T-helper 2 cell treated with Interferon-gamma antibody and Interleukin-4, amounts not matched to agents 100 ng/mL and 5 ng/mL, for 36 hours (primary cell): Measurements from ENCODE around the gene ZFP69. TPM values are rescaled to one million over a fixed set of nuclear protein-coding genes. Genes with fewer than 3 reads are reported as not detected.
"Not testable (repeated sequence)": the region's sequence is repeated elsewhere in the genome, so short reads cannot be mapped to it uniquely, and the experiment has no call there.

ENCODE experiments used
- intact Hi-C: fragments of 100-400 bp; cut with micrococcal nuclease; formaldehyde crosslinking; loops from one replicate; pipeline ENCODE4 v1.15.1; 2023
- total RNA-seq: library from RNA; stranded (reverse); gene quantifications from 2 replicates; pipeline ENCODE4 v1.2.3, GENCODE V29; 2022

The ZFP69 gene
- total RNA-seq, result 4.1 and 4.7 TPM in 2 replicates

GRCh38 chr1:40476924-40477677, at the start of gene ZFP69:
Gene ZFP69 (plus strand): TSS chr1:40477290. CDS start chr1:40479362, 2,072 bp downstream.
- intact Hi-C loops, result loop anchor here (1.0 to 2.0 kb wide), 3 partner anchors 26 to 54 kb away; partner anchors contain the start of genes EXO5, ZFP69B and ZNF684

DNA sequence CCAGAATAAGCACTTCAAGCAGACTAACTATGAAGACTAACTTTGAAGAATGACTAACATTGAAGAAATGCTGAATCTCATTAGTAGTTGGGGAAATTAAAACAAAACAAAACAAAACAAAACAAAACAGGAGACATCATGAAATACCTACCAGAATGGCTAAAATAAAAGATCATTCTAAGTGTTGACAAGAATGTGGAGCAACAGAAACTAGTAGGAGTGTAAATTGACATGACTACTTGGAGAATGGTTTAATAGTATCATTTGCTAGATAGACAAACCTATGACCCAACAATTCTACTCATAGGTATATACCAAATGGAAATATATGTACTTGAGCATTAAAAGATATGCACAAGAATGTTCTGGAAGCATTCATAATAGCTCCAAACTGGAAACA, 45.7 kb upstream of the ZFP69 start:
- intact Hi-C loops, result no loop called here

DNA sequence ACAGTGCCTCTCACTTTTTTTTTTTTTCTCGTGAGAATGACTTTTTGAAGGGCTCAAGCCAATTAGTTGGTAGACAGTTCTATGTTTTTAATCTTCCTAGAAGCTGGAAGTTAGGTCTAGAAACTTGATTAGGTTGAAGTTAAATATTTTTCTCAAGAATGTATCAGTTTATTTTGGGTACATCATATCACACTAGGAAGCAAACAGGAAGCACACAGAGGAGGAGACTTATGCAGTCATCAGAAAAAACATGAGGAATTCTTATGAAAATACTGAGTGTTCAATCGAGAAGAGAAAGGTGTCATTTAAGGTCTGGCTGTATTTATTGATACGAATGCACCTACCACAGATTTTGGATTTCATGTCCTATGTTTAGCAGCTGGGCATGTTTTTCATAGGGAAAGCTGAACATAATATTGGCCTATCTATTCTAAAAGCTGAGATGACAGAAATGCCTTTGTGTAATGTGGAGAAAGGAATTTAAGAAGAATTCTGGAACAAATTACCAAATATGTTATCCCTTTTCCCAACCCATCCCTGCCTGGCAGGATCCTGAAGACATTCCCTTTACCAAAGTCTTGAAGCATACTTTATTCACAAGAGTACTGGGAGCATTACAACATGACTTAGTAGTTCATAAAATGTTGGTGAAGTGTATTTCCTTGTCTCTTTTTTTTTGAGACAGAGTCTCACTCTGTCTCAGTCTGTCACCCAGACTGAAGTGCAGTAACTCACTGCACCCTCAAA, 44.3 kb upstream of the ZFP69 start:
- intact Hi-C loops, result no loop called here

GRCh38 chr1:40435471-40435870, 41.6 kb upstream of the ZFP69 start:
- intact Hi-C loops, result no loop called here

GRCh38 chr1:40435876-40436275, 41.2 kb upstream of the ZFP69 start:
- intact Hi-C loops, result no loop called here

- intact Hi-C loops, result no loop called here
Measured at GRCh38 chr1:40438391-40439015, 38.6 kb upstream of the ZFP69 start.

GRCh38 chr1:40439247-40439646, 37.8 kb upstream of the ZFP69 start:
- intact Hi-C loops, result no loop called here

GRCh38 chr1:40449684-40450494, 27.2 kb upstream of the ZFP69 start, which contains the start of gene ZFP69B:
Gene ZFP69B (plus strand): TSS chr1:40450476. CDS start chr1:40450962, 486 bp downstream.
- intact Hi-C loops, result loop anchor here (1.0 to 2.0 kb wide), 3 partner anchors 27 to 81 kb away; partner anchors contain the start of genes EXO5, ZFP69 and ZNF684

DNA sequence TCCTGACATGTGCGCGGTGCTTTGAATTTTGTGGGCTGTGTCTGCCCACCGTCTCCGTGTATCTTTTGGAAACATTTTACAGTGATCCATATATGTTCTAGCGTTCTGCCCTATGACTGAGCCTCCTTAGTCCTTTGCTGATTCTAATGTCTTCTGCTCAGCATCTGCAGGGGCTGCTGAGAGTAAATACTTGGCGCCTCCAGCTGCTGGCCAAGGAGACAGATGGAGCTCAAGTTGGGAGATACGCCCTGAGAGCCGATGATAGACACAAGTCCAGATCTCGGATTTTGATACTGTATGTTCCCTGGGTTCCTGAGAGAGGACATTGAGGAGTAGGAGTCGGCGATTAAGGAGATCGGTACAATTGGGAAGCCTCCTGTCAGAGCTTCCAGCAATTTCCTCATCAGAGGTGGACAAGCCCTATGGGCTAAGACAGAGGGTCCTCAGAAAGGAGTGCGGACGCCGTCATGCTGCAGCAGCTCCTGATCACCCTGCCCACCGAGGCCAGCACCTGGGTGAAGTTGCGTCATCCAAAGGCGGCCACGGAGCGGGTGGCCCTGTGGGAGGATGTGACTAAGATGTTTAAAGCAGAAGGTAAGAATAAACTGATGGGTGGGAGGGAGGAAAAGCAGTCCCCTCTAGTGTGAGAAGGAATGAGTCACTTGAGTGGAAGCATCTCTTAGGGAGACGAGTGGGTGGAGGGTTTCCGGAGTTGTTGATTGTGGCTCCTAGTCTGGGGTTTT, 26.4 kb upstream of the ZFP69 start:
- intact Hi-C loops, result loop anchor here (1.0 to 2.0 kb wide), 3 partner anchors 26 to 81 kb away; partner anchors contain the start of genes EXO5, ZFP69 and ZNF684

GRCh38 chr1:40451238-40451585, 25.9 kb upstream of the ZFP69 start:
- intact Hi-C loops, result loop anchor here (2.0 kb wide), 2 partner anchors 26 to 58 kb away; partner anchors contain the start of genes EXO5 and ZFP69

DNA sequence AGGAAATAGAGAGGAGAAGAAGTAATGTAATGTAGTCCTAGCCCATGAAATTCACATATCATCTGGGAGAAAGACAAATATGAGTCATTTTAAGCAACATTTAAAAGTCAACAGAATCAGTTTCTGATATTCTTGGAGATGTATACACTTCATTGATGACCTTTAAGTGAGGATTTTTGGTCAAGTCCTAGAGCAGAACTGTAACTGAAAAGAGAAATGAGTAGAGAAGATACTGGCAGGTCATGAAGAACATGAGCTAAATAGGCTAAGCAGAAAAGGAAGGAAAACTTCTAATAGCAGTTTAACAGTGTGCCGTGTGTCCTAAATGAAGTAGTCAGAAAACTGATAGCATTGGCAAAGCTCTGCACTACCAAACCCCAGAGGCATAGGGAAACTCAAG, 22.2 kb upstream of the ZFP69 start:
- intact Hi-C loops, result no loop called here

DNA sequence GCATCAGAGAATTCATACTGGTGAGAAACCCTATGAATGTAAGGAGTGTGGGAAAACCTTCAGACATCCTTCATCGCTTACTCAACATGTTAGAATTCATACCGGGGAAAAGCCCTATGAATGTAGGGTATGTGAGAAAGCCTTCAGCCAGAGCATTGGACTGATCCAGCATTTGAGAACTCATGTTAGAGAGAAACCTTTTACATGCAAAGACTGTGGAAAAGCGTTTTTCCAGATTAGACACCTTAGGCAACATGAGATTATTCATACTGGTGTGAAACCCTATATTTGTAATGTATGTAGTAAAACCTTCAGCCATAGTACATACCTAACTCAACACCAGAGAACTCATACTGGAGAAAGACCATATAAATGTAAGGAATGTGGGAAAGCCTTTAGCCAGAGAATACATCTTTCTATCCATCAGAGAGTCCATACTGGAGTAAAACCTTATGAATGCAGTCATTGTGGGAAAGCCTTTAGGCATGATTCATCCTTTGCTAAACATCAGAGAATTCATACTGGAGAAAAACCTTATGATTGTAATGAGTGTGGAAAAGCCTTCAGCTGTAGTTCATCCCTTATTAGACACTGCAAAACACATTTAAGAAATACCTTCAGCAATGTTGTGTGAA, 14.0 kb upstream of the ZFP69 start:
- intact Hi-C loops, result no loop called here

- intact Hi-C loops, result no loop called here
Measured at GRCh38 chr1:40469327-40469726, 7.8 kb upstream of the ZFP69 start.

GRCh38 chr1:40475268-40475667, 1.8 kb upstream of the ZFP69 start:
- intact Hi-C loops, result no loop called here

DNA sequence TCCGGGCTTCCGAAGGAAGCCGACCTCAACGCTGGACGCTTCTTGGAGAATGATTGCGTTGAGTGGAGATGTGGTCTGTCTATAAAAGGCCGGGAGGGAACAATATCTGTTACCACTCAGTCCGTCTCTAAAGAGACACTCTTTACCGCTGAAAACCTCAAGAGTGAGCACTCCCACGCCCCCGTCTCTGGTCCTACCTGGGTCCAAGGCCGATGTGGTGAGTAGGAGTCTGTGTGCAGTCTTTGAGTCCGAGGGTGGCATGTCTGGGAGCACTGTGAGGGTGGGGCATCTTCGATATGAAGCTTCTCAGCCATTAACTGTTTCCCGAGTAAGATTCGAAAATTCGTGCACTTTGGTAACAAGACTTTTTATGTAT, 576 bp downstream of the ZFP69 start:
- intact Hi-C loops, result loop anchor here (1.0 to 2.0 kb wide), 3 partner anchors 27 to 54 kb away; partner anchors contain the start of genes EXO5, ZFP69B and ZNF684

DNA sequence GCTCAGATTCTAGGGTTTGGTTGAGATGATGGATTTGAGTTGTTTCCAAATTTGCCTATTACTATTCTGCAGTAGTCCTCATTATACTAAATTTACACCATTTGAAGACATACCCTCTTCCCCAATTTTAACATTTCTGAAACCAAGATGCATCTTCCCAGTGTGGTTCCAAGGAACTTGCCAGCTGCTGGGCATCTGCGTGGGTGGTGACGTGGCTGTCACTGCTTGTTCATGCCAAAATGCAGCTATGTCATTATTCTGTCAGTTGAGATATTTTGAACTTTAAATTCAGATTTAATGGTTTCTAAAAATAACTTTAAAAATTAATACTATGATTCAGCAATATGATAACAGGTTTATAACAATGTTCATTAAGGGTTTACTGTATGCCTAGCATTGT, 1.2 kb downstream of the ZFP69 start:
- intact Hi-C loops, result no loop called here

DNA sequence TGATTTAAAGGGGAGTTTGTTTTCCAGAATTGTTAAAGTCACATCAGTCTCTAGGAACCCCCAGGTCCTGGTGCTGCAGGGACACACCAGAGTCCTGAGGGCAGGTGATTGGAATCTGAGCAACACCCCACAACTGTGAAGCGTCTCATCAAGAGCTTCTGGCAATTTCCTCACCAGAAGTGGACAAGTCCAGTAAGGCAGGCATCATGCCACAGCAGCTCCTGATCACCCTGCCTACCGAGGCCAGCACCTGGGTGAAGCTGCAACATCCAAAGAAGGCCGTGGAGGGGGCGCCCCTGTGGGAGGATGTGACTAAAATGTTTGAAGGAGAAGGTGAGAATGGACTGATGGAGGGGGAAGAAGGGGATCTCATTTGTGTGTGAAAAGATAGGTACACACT, 2.1 kb downstream of the ZFP69 start:
- intact Hi-C loops, result no loop called here

DNA sequence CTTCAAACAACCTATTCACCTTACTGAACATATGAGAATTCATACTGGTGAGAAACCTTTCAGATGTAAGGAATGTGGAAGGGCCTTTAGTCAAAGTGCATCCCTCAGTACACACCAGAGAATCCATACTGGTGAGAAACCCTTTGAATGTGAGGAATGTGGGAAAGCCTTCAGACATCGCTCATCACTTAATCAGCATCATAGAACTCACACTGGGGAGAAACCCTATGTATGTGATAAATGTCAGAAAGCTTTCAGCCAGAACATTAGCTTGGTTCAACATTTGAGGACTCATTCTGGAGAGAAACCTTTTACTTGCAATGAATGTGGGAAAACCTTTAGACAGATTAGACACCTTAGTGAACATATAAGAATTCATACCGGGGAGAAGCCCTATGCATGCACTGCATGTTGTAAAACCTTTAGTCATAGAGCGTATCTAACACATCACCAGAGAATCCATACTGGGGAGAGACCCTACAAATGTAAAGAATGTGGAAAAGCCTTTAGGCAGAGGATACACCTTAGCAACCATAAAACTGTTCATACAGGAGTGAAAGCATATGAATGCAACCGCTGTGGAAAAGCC, 18.3 kb downstream of the ZFP69 start:
- intact Hi-C loops, result no loop called here

GRCh38 chr1:40502651-40503050, 25.6 kb downstream of the ZFP69 start:
- intact Hi-C loops, result not testable (repeated sequence)
